ENCODE measurements around the gene ANXA1. TPM values are rescaled to one million over a fixed set of nuclear protein-coding genes. Genes with fewer than 3 reads are reported as not detected.

Gene ANXA1
- total RNA-seq, result 100 to 1,000 TPM; 348 to 461 TPM

GRCh38 chr9:73151653-73152542, at the start of gene ANXA1:
ANXA1 (plus strand) TSS chr9:73151865; CDS start chr9:73158536, 6,671 bp downstream.

Other genes starting within 250 kb of the ANXA1 start
- 10 to 100 TPM in 1 of 2 donors, 1 to 10 TPM in 1; 6.0 to 18.2 TPM for gene ALDH1A1, start 198.8 kb upstream of the ANXA1 start, total RNA-seq